ENCODE data around the gene HEATR5B. TPM values are rescaled to one million over a fixed set of nuclear protein-coding genes. Genes with fewer than 3 reads are reported as not detected.

Gene HEATR5B
- polyA plus RNA-seq, 3 donors = 3.5 to 21.6 (median 3.8) TPM

GRCh38 chr2:37085731-37086147 lies 1.6 kb upstream of the HEATR5B start:
- no peaks in the 10 kb centered on the region for H3K27me3 ChIP-seq (ENCODE audit: control insufficient read depth in 2 of 2, insufficient read depth in 2 of 2, low read length in 2 of 2)
- Mint-ChIP-seq H3K9me3 (no peaks in the 10 kb centered on the region), H3K4me3 (no peak overlapping the region), H3K27me3 (ENCODE audit: low read depth in 3 of 3) (no peaks in the 10 kb centered on the region), H3K36me3 (peaks cover 8 to 28% of the 10 kb centered on the region in 2 donors), H3K27ac (peak overlapping the region in 1 of 7 donors; percentile 11), H3K4me1 (peaks cover 37% of the 10 kb centered on the region)
- H3K79me2 ChIP-seq (ENCODE audit: insufficient read depth, low read length) = peaks cover 69% of the 10 kb centered on the region
- TF ChIP-seq CTCF (IDR thresholded peaks at IDR 0.05) = no peak
- H2AFZ ChIP-seq (ENCODE audit: insufficient read depth, low read depth, low read length, poor library complexity, severe bottlenecking) = no peak overlapping the region
- peak overlapping the region in 1 of 2 donors; percentile 14 for H3K27ac ChIP-seq (ENCODE audit: low read depth in 1 of 2, low read length in 2 of 2)
- WGBS (ENCODE audit: insufficient coverage) = no CpG with 5 or more reads among the region's 1 CpG
- H4K20me1 ChIP-seq (ENCODE audit: insufficient read depth, low read length) = no peaks in the 10 kb centered on the region
- intact Hi-C loops (cut with micrococcal nuclease) = no loop called here
- DNase-seq = peak; percentile 48 to 81 (median 51)
- H3K4me3 ChIP-seq (replicated peaks in 1 of 3; ENCODE audit: low read depth in 2 of 3, low read length in 3 of 3) = no peak overlapping the region
- H3K9me3 ChIP-seq (replicated peaks in 1 of 2; ENCODE audit: control insufficient read depth in 1 of 2, insufficient read depth in 1 of 2, low read length in 2 of 2) = no peaks in the 10 kb centered on the region
- no peak overlapping the region for H3K4me2 ChIP-seq (replicated peaks; ENCODE audit: extremely low read depth, low read length, poor library complexity, severe bottlenecking)
- H3K9ac ChIP-seq (ENCODE audit: insufficient read depth, low read length, poor library complexity, severe bottlenecking) = no peak overlapping the region
- H3K4me1 ChIP-seq (ENCODE audit: control insufficient read depth in 1 of 2, insufficient read depth in 2 of 2, low read length in 2 of 2) = peaks cover 50 to 63% of the 10 kb centered on the region in 2 donors
- H3K36me3 ChIP-seq (replicated peaks in 1 of 2; ENCODE audit: control insufficient read depth in 1 of 2, insufficient read depth in 2 of 2, low read length in 2 of 2) = peaks cover 0 to 6% of the 10 kb centered on the region in 2 donors

GRCh38 chr2:37084797-37085196 lies 625 bp upstream of the HEATR5B start:
- WGBS (ENCODE audit: insufficient coverage) = 3% methylated on average over 7 of the region's 10 CpGs
- no peaks in the 10 kb centered on the region for H3K9me3 ChIP-seq (replicated peaks in 1 of 2; ENCODE audit: control insufficient read depth in 1 of 2, insufficient read depth in 1 of 2, low read length in 2 of 2)
- H3K36me3 Mint-ChIP-seq = peaks cover 10 to 28% of the 10 kb centered on the region in 2 donors
- H3K4me3 ChIP-seq (replicated peaks in 1 of 3; ENCODE audit: low read depth in 2 of 3, low read length in 3 of 3) = peak overlapping the region; percentile 85 to 97 (median 95)
- peak overlapping the region; percentile 81 for H3K9ac ChIP-seq (ENCODE audit: insufficient read depth, low read length, poor library complexity, severe bottlenecking)
- H3K9me3 Mint-ChIP-seq = no peaks in the 10 kb centered on the region
- no peaks in the 10 kb centered on the region for H3K27me3 ChIP-seq (ENCODE audit: control insufficient read depth in 2 of 2, insufficient read depth in 2 of 2, low read length in 2 of 2)
- no peaks in the 10 kb centered on the region for H4K20me1 ChIP-seq (ENCODE audit: insufficient read depth, low read length)
- no peak overlapping the region for H3K4me3 Mint-ChIP-seq
- intact Hi-C loops (cut with micrococcal nuclease) = no loop called here
- H2AFZ ChIP-seq (ENCODE audit: insufficient read depth, low read depth, low read length, poor library complexity, severe bottlenecking) = peak overlapping the region; percentile 95
- peak overlapping the region; percentile 88 for H3K4me2 ChIP-seq (replicated peaks; ENCODE audit: extremely low read depth, low read length, poor library complexity, severe bottlenecking)
- H3K27me3 Mint-ChIP-seq (ENCODE audit: low read depth in 3 of 3) = no peaks in the 10 kb centered on the region
- peaks cover 54 to 64% of the 10 kb centered on the region in 2 donors for H3K4me1 ChIP-seq (ENCODE audit: control insufficient read depth in 1 of 2, insufficient read depth in 2 of 2, low read length in 2 of 2)
- peaks cover 40% of the 10 kb centered on the region for H3K4me1 Mint-ChIP-seq
- H3K27ac Mint-ChIP-seq = no peak overlapping the region
- peaks cover 73% of the 10 kb centered on the region for H3K79me2 ChIP-seq (ENCODE audit: insufficient read depth, low read length)
- H3K36me3 ChIP-seq (replicated peaks in 1 of 2; ENCODE audit: control insufficient read depth in 1 of 2, insufficient read depth in 2 of 2, low read length in 2 of 2) = peaks cover 0 to 6% of the 10 kb centered on the region in 2 donors
- no peak for TF ChIP-seq CTCF (IDR thresholded peaks at IDR 0.05)
- peak overlapping the region; percentile 60 to 87 for H3K27ac ChIP-seq (ENCODE audit: low read depth in 1 of 2, low read length in 2 of 2)
- no peak for DNase-seq
